AG04450 (cell line): ENCODE data around the gene TMEM11. TPM values are rescaled to one million over a fixed set of nuclear protein-coding genes. Genes with fewer than 3 reads are reported as not detected.

Experiments used
- CTCF ChIA-PET: fragments of 300-600, 350-600 bp; formaldehyde crosslinking; extraction: SDS; loops from one replicate; lab custom pipeline; 2022; ENCODE audit warnings: antibody characterized with exemption, inconsistent platforms; lab: Charles Lee
- POLR2A ChIA-PET: fragments of 350-600 bp; formaldehyde crosslinking; extraction: SDS; loops from one replicate; lab custom pipeline; 2021; ENCODE audit warnings: antibody characterized with exemption, inconsistent platforms; lab: Yijun Ruan, JAX
- DNase-seq: peaks from one replicate; pipeline ENCODE4 v3.0.0-alpha.2; 2011; ENCODE audit warnings: low read depth, low spot score
- H3K27ac ChIP-seq: one replicate; pipeline ENCODE4 v1.5.1; 2012; ENCODE audit warnings: low read depth, low read length, control low read depth
- H3K27me3 ChIP-seq: one replicate; pipeline ENCODE4 v1.6.0; 2012; ENCODE audit warnings: low read length; ENCODE audit not compliant: control insufficient read depth, insufficient read depth
- H3K4me3 ChIP-seq: 2 replicates; pipeline ENCODE4 v1.5.1; 2011; ENCODE audit warnings: mild to moderate bottlenecking, low read depth, low read length, control low read depth
- H3K9me3 ChIP-seq: 2 replicates; pipeline ENCODE4 v1.5.1; 2012; ENCODE audit warnings: low read length; ENCODE audit not compliant: control insufficient read depth, insufficient read depth
- CTCF ChIP-seq: IDR thresholded peaks from 2 replicates; pipeline ENCODE4 v1.5.1; 2011; ENCODE audit warnings: low read depth, low read length, control low read depth, inconsistent platforms
- polyA plus RNA-seq: library from polyadenylated mRNA; depleted of rRNA; stranded (reverse); fragments of >200 nt; gene quantifications from 2 replicates; pipeline ENCODE4 v1.2.3, GENCODE V29; 2011

The TMEM11 gene
- polyA plus RNA-seq, 1 experiment = 27.5 TPM

- POLR2A ChIA-PET = interaction anchor here (0.6 to 0.7 kb wide), 2 partner anchors 38 to 150 kb away, joined by 5 to 8 read pairs; no protein-coding TSS in a partner anchor
- DNase-seq = no peak
- CTCF ChIA-PET = interaction anchor here (0.6 to 1.2 kb wide), 2 partner anchors 25 to 257 kb away, joined by 4 read pairs; no protein-coding TSS in a partner anchor
Observed at GRCh38 chr17:21253646-21254441, 39.9 kb upstream of the TMEM11 start.

GRCh38 chr17:21252796-21253645 is 39.1 kb upstream of the TMEM11 start, which contains the start of gene NATD1:
NATD1 (minus strand) TSS chr17:21253410; CDS start chr17:21253264, 146 bp downstream.
- H3K4me3 ChIP-seq = peak within 1 kb of the TSS; percentile 64
- H3K27me3 ChIP-seq = no peaks in the 10 kb centered on the region
- no peak for TF ChIP-seq CTCF
- ChIA-PET POLR2A (interaction anchor here (0.6 to 0.7 kb wide), 2 partner anchors 37 to 149 kb away, joined by 5 to 8 read pairs; no protein-coding TSS in a partner anchor), CTCF (interaction anchor here (0.6 to 0.9 kb wide), 2 partner anchors 133 to 258 kb away, joined by 4 read pairs; no protein-coding TSS in a partner anchor)
- H3K9me3 ChIP-seq = no peaks in the 10 kb centered on the region
- no peak within 1 kb of the TSS for H3K27ac ChIP-seq
- DNase-seq = peak; percentile 39

More at GRCh38 chr17:21253646-21254441, 39.9 kb upstream of the TMEM11 start:
- Histone ChIP-seq H3K4me3 (peak overlapping the region; percentile 64), H3K9me3 (no peaks in the 10 kb centered on the region), H3K27ac (no peak overlapping the region), H3K27me3 (no peaks in the 10 kb centered on the region)
- no peak for TF ChIP-seq CTCF

- DNase-seq = no peak
- Histone ChIP-seq H3K9me3 (no peaks in the 10 kb centered on the region), H3K27me3 (no peaks in the 10 kb centered on the region), H3K4me3 (peak overlapping the region; percentile 64), H3K27ac (no peak overlapping the region)
- ChIA-PET CTCF (interaction anchor here (0.9 kb wide), 1 partner anchor 132 kb away, joined by 4 read pairs; no protein-coding TSS in a partner anchor), POLR2A (no interaction called here)
- no peak for TF ChIP-seq CTCF
Observed at GRCh38 chr17:21252289-21252795, 38.4 kb upstream of the TMEM11 start.

GRCh38 chr17:21251337-21252010 is 37.5 kb upstream of the TMEM11 start:
- DNase-seq = no peak
- no peak for TF ChIP-seq CTCF
- Histone ChIP-seq H3K27ac (no peak overlapping the region), H3K27me3 (no peaks in the 10 kb centered on the region), H3K4me3 (no peak overlapping the region), H3K9me3 (no peaks in the 10 kb centered on the region)
- ChIA-PET CTCF (interaction anchor here (0.7 kb wide), 1 partner anchor 229 kb away, joined by 3 read pairs; no protein-coding TSS in a partner anchor), POLR2A (no interaction called here)
